Kidney tubule cell (primary cell): Measurements from ENCODE around the gene SLC5A9.
"Not testable (repeated sequence)": the region's sequence is repeated elsewhere in the genome, so short reads cannot be mapped to it uniquely, and the experiment has no call there.

Experiments used
- DNase-seq: peaks from one replicate; pipeline ENCODE4 v3.0.0-alpha.2; 2018; ENCODE audit warnings: low spot score

SLC5A9 gene

GRCh38 chr1:48222501-48223242, at the start of gene SLC5A9:
Gene SLC5A9 (plus strand): TSS chr1:48222716. CDS start chr1:48222737, 21 bp downstream.
- DNase-seq: peak; percentile 72

GRCh38 chr1:48175116-48175515, 47.4 kb upstream of the SLC5A9 start:
- DNase-seq: no peak

GRCh38 chr1:48177257-48177656, 45.3 kb upstream of the SLC5A9 start:
- no peak for DNase-seq

GRCh38 chr1:48181669-48182367, 40.7 kb upstream of the SLC5A9 start:
- DNase-seq: no peak

- DNase-seq: peak; percentile 86
Measured at GRCh38 chr1:48182439-48182838, 40.1 kb upstream of the SLC5A9 start.

- DNase-seq: peak; percentile 19
Measured at GRCh38 chr1:48186306-48186839, 36.1 kb upstream of the SLC5A9 start.

GRCh38 chr1:48187969-48188563, 34.5 kb upstream of the SLC5A9 start:
- no peak for DNase-seq

- DNase-seq: peak; percentile 29
Measured at GRCh38 chr1:48190881-48191280, 31.6 kb upstream of the SLC5A9 start.

- peak; percentile 28 for DNase-seq
Measured at GRCh38 chr1:48194801-48195200, 27.7 kb upstream of the SLC5A9 start.

- DNase-seq: no peak
Measured at GRCh38 chr1:48196237-48196636, 26.3 kb upstream of the SLC5A9 start.

GRCh38 chr1:48198970-48199369, 23.5 kb upstream of the SLC5A9 start:
- no peak for DNase-seq

- DNase-seq: no peak
Measured at GRCh38 chr1:48200166-48200900, 22.2 kb upstream of the SLC5A9 start.

GRCh38 chr1:48202030-48202752, 20.3 kb upstream of the SLC5A9 start:
- peak; percentile 97 for DNase-seq

- peak; percentile 56 for DNase-seq
Measured at GRCh38 chr1:48203287-48203900, 19.1 kb upstream of the SLC5A9 start.

GRCh38 chr1:48205522-48205921, 17.0 kb upstream of the SLC5A9 start:
- no peak for DNase-seq

- peak; percentile 6 for DNase-seq
Measured at GRCh38 chr1:48206371-48206770, 16.1 kb upstream of the SLC5A9 start.

- DNase-seq: no peak
Measured at GRCh38 chr1:48207131-48207530, 15.4 kb upstream of the SLC5A9 start.

GRCh38 chr1:48207536-48208075, 14.9 kb upstream of the SLC5A9 start:
- DNase-seq: no peak

GRCh38 chr1:48208251-48208650, 14.3 kb upstream of the SLC5A9 start:
- no peak for DNase-seq

GRCh38 chr1:48208652-48209051, 13.9 kb upstream of the SLC5A9 start:
- no peak for DNase-seq

- not testable (repeated sequence) for DNase-seq
Measured at GRCh38 chr1:48213462-48213861, 9.1 kb upstream of the SLC5A9 start.
